ENCODE measurements around the gene DBN1. TPM values are rescaled to one million over a fixed set of nuclear protein-coding genes. Genes with fewer than 3 reads are reported as not detected.
A peak's percentile ranks its signal among the peaks of the same experiment; 100 is the strongest.

DBN1 gene
- total and polyA plus RNA-seq, 9 of the 15 experiments (the other 6 are each of a cell fraction or from before 2014, with no cell fraction given) = 0.25 to 87.2 (median 27.9) TPM

- TF ChIP-seq NEUROD1 (IDR thresholded peaks at IDR 0.05; ENCODE audit: borderline replicate concordance, low read depth, low read length, partially characterized antibody) = no peak
- no peak for TF ChIP-seq MAFF (IDR thresholded peaks at IDR 0.05; ENCODE audit: low read length)
- TF ChIP-seq KAT8 (IDR thresholded peaks at IDR 0.05; ENCODE audit: low read depth) = no peak
- no peak for TF ChIP-seq CTCF (IDR thresholded peaks at IDR 0.05 in 2 of 3, conservative IDR thresholded peaks at IDR 0.05 in 1 of 3; ENCODE audit: insufficient read depth in 2 of 3, low read depth in 1 of 3, low read length in 3 of 3)
- no peak for TF ChIP-seq POLR2B (IDR thresholded peaks at IDR 0.05; ENCODE audit: low read depth, partially characterized antibody)
- TF ChIP-seq NFXL1 (CRISPR knock-in tag; IDR thresholded peaks at IDR 0.05) = no peak
- peak; percentile 80 for TF ChIP-seq RBFOX2 (IDR thresholded peaks at IDR 0.05; ENCODE audit: low read depth, low read length)
- TF ChIP-seq FOXM1 (IDR thresholded peaks at IDR 0.05; ENCODE audit: low read depth) = no peak
- no peak for TF ChIP-seq FOXM1 (CRISPR knock-in tag; IDR thresholded peaks at IDR 0.05; ENCODE audit: low read depth)
- no peak for TF ChIP-seq ZFX (CRISPR knock-in tag; IDR thresholded peaks at IDR 0.05)
- TF ChIP-seq GATAD2B (IDR thresholded peaks at IDR 0.05; ENCODE audit: borderline replicate concordance) = no peak
- no peak for TF ChIP-seq ZBTB17 (CRISPR knock-in tag; IDR thresholded peaks at IDR 0.05)
- TF ChIP-seq AFF1 (IDR thresholded peaks at IDR 0.05; ENCODE audit: low read depth in 1 of 2, partially characterized antibody in 2 of 2) = no peak
- no peak for TF ChIP-seq HMGXB4 (CRISPR knock-in tag; IDR thresholded peaks at IDR 0.05)
- no peak for TF ChIP-seq MBD2 (IDR thresholded peaks at IDR 0.05; ENCODE audit: borderline replicate concordance, low read depth)
- no peak; a peak in 1 of 6 replicates for TF ChIP-seq ZBTB11 (CRISPR knock-in tag; IDR thresholded peaks at IDR 0.05)
Observed at GRCh38 chr5:177495243-177496060, 22.0 kb upstream of the DBN1 start (continued).

Data from K562 (cell line).